ENCODE results near the gene LACC1.

The LACC1 gene

DNA sequence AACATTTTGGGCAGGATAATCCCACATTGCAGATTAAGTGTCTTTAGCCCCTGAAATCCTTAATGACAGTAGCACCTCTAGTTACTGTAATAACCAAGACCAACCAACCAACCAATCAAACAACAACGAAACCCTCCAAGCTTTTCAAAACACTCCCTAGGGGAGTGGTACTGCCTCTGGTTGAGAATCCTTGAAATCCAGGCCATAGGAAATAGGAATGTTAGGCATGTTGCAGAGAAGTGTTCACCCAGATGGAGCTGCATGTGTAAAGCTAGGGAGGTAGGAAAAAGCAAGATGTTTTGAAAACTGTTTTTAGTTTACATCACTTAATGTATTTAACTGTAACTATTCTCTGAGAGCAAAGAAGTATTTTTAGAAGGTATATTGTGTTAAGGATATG is 4.5 kb downstream of the LACC1 start:
- DNase-seq (ENCODE audit: low spot score), result no peak

- DNase-seq (ENCODE audit: low spot score), result no peak
Measured at GRCh38 chr13:43894438-43894837, 14.7 kb downstream of the LACC1 start.

DNA sequence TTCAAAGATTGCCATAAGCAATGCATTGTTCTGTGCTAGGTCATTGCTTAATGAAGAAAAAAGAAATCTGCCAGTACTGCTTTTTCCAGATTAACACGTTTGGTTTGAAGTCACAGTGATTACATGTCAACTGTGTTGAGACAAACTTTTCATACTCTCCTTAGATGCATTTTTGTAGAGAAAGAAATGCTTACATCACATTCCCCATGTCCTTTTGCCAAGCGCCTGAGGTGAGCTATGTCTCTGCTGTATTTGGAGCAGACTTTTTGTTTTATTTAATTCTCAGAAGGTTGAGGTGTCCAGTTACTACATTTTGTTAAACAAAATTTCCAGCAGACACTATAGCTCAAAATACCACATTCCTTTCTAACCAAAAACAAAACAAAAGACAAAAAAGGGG is 16.2 kb downstream of the LACC1 start:
- no peak for DNase-seq (ENCODE audit: low spot score)

DNA sequence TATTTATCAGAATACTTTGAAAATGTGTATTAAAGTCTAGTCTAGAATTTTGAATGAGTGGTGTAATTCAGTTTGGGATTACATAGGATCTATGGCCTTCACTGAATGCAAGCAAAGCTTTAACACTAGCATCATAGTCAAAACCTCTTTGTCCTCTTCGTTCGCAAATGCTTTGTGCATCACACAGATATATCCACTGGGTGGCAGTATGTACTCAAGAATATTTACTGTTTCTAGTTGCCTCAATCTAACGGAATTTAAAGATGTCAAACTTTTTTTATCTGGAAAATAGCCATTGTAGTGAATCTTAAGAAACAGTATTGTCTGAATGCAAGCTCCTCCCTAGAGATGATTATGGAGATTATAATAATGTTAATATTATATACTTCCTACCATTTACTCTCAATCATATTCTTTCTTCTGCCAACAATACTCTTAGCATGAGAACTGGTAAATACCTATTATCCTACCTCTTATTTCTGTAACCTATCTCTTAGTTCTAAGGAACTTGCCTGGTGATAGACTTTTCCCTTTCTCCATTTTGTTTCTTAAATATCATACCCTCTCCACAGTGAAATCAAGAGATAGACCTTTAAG is 25.8 kb downstream of the LACC1 start:
- peak; percentile 64 for DNase-seq (ENCODE audit: low spot score)

DNA sequence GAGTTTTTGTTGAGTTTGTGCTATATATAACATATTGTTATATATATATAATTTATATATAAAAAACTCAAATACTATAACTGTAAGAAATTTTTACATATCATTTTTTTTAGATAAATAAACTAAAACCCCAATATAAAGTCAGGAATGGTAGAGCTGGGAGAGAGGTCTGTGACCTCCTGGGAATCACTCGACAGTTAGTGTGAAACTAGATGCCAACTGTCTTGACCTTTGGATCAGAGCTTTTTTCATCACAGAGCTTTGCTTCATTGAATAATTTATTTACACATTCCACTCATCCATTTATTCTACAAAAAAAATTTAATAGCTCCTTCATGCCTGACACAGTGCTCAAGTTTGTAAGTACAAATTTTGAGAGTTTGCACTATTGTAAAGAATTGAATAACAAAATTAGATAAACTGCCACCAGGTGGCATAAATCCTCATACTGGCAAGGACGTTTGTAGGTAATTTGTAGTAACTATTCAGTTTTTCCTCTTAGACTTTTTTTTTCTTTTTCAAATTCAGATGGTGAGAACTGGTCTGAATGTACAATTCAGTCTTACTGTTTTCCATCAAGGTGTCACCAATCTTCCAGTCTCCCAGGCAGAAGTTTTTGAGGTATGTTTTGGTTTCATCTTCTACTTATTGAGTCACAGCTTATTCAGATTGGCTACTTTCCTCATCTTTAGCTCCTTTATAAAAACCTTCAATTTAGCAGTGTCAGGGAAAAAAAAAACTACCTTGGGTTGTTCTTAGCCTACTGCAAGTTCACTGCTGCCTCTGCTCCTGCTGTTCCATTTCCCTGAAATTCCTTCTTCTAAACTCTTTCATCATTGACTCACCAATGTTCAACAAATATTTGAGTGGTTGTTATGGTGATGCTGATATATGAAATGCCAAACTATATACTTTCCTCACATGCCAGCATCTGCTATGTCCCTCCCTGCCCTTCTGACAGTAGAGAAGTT is 28.7 kb downstream of the LACC1 start:
- DNase-seq (ENCODE audit: low spot score), result peak; percentile 21

DNA sequence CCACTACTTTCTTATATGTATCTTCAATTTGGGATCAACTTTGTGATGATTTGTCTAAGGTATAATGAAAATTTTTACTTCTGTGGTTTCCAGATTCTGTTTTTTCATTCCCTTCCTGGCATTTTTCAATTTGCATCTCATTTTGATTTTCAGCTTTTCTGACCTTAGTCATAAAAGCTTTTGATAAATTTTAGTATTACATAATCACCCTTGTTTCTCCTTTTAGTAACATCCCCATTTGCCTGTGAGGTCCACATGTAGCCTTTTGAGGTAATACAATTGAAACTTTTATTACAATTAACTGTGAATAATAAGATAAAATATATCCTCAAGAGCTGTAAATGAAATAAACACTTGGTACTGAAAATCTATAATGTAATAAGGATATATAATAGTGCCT is 31.2 kb downstream of the LACC1 start:
- DNase-seq (ENCODE audit: low spot score), result no peak

DNA sequence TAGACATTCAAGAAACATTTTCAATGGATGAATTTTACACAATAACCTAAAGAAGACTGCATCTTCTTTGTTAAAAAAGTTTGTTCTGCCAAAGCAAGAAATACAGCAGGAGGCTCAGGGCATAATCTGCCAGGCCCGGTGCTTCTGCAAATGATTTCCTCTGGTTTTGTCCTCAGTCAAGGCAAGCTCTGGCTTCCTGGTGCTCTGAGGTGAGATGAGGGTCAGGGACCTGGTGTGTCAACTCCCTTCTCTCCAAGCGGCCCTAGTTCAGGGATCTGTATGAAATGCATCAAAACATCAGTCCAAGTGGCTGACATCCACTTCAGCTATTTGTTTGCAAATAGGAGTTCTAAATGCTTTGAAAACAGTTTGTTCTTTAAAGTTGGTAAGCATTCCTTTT is 31.6 kb downstream of the LACC1 start:
- DNase-seq (ENCODE audit: low spot score), result no peak

DNA sequence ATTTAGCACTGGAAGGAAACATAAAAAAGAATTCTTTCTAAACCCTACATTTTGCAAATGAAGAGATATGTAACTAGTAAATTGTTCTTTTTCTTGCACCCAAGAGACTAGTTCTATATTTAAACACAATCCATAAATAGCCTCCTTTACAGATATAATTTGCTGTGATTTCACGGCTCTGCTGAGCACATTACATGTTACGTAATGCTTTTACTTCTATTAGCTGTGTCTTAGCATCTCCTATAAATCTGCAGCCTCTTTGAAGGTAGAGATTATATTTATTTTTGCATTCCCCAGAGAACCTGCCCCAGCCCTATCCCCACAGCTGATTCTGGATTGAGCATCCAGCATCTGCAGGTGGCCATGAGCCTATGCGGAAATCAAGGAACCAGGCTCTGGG is 32.2 kb downstream of the LACC1 start:
- no peak for DNase-seq (ENCODE audit: low spot score)

DNA sequence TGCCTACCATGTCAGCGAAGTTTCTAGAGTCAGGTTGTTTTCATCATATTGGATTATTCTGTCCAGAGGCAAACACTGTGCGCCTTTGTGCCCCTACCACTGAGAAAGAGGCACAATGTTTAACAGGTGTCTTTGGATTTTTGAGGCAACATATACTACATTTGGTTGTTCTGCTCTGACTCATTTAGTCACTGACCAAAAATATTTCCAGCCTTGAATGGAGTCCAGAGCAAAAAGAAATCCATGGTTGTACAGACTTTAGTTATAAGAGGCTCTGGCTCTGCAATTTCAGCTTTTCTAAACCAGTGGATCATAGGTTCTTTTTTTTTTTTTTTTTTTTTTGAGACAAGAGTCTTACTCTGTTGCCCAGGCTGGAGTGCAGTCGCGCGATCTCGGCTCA is 35.7 kb downstream of the LACC1 start:
- DNase-seq (ENCODE audit: low spot score), result peak; percentile 57

GRCh38 chr13:43916828-43917227 is 37.1 kb downstream of the LACC1 start:
- no peak for DNase-seq (ENCODE audit: low spot score)

DNA sequence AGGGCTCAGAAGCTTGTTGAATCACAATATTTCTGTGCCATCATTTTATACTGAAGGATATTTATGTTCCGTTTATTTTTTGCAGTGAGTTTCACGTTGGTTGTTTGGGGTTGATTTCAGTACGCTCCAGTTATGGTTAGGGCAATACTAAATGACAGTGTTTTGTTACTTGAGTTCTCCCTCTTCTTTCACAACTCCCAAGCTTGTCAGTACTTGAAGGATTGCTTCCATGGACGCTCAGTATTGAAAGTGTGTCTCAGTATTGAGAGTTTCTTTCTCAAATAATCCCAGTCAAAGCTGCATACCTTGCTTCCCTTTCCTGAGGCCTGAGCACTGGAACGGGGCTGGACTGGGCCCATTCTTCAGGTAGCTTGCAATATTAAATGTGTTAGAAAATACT is 38.9 kb downstream of the LACC1 start:
- no peak for DNase-seq (ENCODE audit: low spot score)

- no peak for DNase-seq (ENCODE audit: low spot score)
Measured at GRCh38 chr13:43920965-43921674, 41.4 kb downstream of the LACC1 start.

DNA sequence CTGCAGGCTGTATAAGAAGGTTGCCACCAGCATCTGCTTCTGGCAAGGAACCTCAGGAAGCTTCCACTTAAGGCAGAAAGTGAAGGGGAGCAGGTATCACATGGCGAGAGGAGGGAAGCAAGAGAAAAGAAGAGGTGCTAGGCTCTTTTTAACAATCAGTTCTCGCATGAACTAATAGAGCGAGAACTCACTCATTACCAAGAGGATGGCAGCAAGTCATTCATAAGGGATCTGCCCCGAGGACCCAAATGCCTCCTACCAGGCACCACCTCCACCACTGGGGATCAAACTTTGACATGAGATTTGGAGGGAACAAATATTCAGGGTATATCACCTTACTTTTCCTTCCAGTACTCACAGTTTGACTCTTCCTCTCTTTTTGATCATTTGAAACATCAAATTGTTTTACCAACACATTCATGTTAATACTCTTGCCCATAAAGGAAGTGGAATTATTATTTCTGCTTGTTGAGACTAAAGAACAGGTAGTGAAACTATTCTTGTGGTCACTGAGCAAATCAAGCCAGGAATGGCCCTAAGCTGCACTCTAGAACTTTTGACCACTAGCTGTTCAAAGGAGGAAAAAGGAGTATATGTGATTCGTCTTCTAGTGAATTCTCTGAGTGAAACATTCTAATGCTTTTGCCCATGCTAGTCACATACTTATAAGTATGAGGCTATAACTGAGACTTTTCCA is 45.0 kb downstream of the LACC1 start:
- no peak for DNase-seq (ENCODE audit: low spot score)

GRCh38 chr13:43929947-43930346 is 50.2 kb downstream of the LACC1 start:
- DNase-seq (ENCODE audit: low spot score), result no peak

DNA sequence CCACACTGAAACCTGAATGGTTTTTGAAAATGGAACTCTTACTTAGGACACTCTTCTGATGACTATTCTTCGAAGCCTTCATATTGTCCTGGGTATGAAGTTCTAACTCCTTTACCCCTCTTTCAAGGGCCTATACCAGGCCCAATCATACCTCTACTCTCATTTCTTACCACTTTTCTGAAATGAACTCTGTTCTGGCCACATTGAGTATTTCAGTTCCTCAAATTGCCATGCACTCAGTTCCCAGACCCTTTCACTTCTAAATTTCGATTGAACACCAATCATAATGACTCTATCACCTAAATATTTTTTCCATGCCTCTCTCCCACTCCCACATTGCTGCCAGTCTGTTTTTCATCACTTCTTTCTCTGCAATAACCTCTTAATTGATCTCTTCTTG is 53.7 kb downstream of the LACC1 start:
- DNase-seq (ENCODE audit: low spot score), result no peak

DNA sequence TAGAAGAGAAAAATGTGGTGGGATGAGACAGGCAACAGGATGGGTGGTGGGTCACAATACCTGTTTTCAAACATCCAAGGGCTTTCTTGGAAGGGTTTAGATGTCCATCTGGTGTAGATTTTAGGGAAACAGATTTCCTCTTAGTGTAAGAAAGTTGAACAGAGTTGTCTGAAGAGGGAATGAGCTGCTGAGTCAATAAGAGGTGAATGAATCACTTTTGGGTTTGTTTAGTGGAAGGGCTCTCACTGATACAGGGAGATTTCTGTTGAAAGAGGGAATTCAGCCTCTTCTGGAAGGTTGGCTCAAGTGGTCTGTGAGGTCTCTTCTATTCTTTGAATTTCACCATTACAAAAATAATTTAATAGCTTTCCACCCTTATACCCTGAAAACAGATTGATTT is 54.6 kb downstream of the LACC1 start:
- DNase-seq (ENCODE audit: low spot score), result no peak

DNA sequence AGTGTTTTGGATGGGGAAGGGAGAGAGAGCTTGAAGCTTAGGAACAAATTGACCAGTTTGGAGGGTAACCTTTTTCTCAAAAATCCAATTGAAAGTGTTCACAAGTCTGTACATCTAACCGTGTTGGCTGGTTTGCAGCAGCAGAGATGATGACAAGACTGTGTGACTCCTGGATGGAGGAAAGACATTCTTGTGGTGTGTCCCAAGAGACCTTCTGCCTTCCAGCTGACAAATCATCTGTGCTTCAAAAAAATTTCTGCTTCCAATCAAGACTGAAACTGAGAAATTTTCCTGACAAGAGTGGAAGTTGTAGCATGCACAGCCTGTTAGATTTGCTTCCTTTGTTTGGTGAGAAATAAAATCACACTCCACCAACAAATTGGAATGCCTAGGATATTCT is 56.2 kb downstream of the LACC1 start:
- DNase-seq (ENCODE audit: low spot score), result peak; percentile 11

DNA sequence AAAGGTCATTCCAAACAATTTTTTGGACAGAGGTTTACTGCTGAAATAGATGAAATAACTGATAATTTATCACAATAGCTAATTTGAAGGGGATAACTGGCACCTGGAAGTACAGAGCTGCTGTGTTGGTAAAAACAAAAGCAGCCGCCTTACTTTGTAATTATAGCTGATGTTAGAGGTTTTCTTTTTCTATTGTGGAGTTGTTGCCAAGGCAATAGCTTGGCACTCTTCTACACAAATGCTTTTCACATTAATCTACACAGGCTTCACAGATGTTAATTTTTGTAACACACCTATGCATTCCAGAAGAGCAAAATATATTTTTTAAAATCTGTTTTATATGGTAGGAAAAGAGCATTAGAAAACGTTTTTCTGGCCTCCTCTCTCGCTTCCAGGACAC is 56.9 kb downstream of the LACC1 start:
- no peak for DNase-seq (ENCODE audit: low spot score)

DNA sequence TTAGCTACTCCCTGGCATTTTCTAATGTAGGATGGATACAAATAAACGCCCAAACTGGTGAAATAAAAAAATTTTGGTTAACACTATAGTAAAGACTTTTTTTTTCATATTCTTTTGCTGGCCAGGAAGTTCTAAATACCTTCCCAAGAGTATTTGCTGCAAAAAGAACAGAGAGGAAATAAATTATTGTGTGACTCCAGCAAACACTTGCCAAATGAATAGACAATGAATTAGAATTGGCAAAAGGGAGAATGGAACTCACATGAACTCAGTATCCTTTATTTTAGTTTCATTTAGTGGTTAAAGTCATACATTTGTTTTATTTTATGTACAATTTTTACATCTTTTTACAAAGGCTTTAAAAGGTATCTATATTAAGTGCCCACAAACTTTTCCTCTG is 58.1 kb downstream of the LACC1 start:
- DNase-seq (ENCODE audit: low spot score), result no peak

DNA sequence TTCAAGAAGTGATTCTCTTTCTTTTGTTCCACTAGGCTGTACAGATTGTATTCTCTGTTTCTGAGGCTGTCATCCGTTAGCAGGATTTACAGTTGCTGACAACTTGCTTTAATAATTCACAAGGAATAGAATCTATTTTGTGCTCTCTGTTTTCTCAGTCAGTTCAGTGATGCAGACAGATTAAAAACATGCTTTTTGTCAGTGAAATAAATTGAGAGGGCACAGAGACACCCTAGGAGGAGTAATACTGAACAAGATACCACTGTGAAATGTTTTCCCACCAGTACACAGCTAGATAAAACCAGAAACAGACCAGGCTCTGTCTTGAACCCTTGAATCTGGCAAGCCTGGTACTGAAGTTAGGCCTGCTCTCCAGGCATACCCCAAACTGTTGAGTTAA is 58.7 kb downstream of the LACC1 start:
- no peak for DNase-seq (ENCODE audit: low spot score)

- no peak for DNase-seq (ENCODE audit: low spot score)
Measured at GRCh38 chr13:43939086-43939485, 59.4 kb downstream of the LACC1 start.

DNA sequence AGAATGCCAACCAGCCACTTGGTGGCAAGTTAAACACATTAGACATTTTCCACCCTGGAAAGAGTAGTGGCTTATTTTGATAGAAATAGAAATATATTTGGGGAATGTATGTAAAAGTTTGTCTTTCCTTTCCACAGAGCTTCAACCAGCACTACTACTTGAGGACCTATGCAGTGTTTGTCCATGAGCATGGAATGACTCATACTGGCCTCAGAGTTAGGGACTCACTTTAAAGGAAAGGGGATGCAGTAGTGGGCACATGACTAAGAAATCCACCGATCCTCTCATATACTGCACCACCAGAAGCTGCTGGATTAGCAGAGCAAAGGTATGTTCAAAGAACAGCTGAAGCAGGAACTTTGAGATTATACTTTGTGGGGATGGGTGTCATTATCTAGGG is 62.6 kb downstream of the LACC1 start:
- no peak for DNase-seq (ENCODE audit: low spot score)

Data from GM03348 (cell line).